22Rv1 (cell line): ENCODE data around the gene SMYD3.

Experiments used
- CTCF ChIP-seq: fragments of 450-650 bp; IDR thresholded peaks from 2 replicates; pipeline ENCODE4 v1.5.1; 2017; ENCODE audit warnings: mild to moderate bottlenecking
- ZFX ChIP-seq: fragments of 450-650 bp; IDR thresholded peaks from 2 replicates; pipeline ENCODE4 v1.6.1; 2017; ENCODE audit warnings: antibody characterized with exemption, borderline replicate concordance

GRCh38 chr1:246121533-246121932 is 385.5 kb downstream of the SMYD3 start:
- TF ChIP-seq CTCF (no peak), ZFX (no peak)
